ENCODE measurements around the gene ACAA1. TPM values are rescaled to one million over a fixed set of nuclear protein-coding genes. Genes with fewer than 3 reads are reported as not detected.

The ACAA1 gene
- total RNA-seq, 1 experiment from 2014 or later: 76.4 TPM

- peak overlapping the region; percentile 81 for H3K4me2 ChIP-seq (ENCODE audit: low read length)
- H3K79me2 ChIP-seq (ENCODE audit: low read length): peaks cover 64% of the 10 kb centered on the region
- ATAC-seq (no peak), DNase-seq (no peak)
- H3F3A ChIP-seq (ENCODE audit: low read length, unreplicated experiment): peaks cover 4% of the 10 kb centered on the region
- intact Hi-C loops (cut with micrococcal nuclease): loop anchor here (10.0 kb wide), 2 partner anchors 323 to 1253 kb away; partner anchors contain the start of genes ACVR2B and SLC25A38
- H3K9me2 ChIP-seq (replicated peaks; ENCODE audit: low read length): no peaks in the 10 kb centered on the region
- no peaks in the 10 kb centered on the region for H3K27me3 ChIP-seq (ENCODE audit: low read length)
- no peak overlapping the region for H3K4me3 ChIP-seq (ENCODE audit: low read length)
- TF ChIP-seq EZH2phosphoT487 (IDR thresholded peaks at IDR 0.05; ENCODE audit: borderline replicate concordance, low read length) (no peak), CTCF (conservative IDR thresholded peaks at IDR 0.05; ENCODE audit: low read depth, low read length) (peak; percentile 63)
- ChIA-PET POLR2A (ENCODE audit: unreplicated experiment) (no interaction called here), CTCF (no interaction called here)
- BruUV-seq (replicated peaks): no TSS peak
- H4K20me1 ChIP-seq (ENCODE audit: low read length): no peaks in the 10 kb centered on the region
- no peak overlapping the region for H3K9ac ChIP-seq (ENCODE audit: low read length)
- H3K9me3 ChIP-seq (ENCODE audit: low read length): no peaks in the 10 kb centered on the region
- H2AFZ ChIP-seq (ENCODE audit: low read length): no peak overlapping the region
- H3K4me1 ChIP-seq (ENCODE audit: insufficient read depth, low read length): peaks cover 38% of the 10 kb centered on the region
- H3K27ac ChIP-seq (ENCODE audit: low read length): peak overlapping the region; percentile 95; the same call in 1 of the 2 replicates
- H3K36me3 ChIP-seq (ENCODE audit: low read depth, low read length): peaks cover 61% of the 10 kb centered on the region
Measured at GRCh38 chr3:38131621-38132369, 5.1 kb downstream of the ACAA1 start.

- H4K20me1 ChIP-seq (ENCODE audit: low read length): no peaks in the 10 kb centered on the region
- no peaks in the 10 kb centered on the region for H3K9me2 ChIP-seq (replicated peaks; ENCODE audit: low read length)
- no peak overlapping the region for H3K4me3 ChIP-seq (ENCODE audit: low read length)
- ATAC-seq (no peak), DNase-seq (no peak)
- TF ChIP-seq EZH2phosphoT487 (IDR thresholded peaks at IDR 0.05; ENCODE audit: borderline replicate concordance, low read length) (no peak), CTCF (conservative IDR thresholded peaks at IDR 0.05; ENCODE audit: low read depth, low read length) (no peak), EZH2 (IDR thresholded peaks at IDR 0.05; ENCODE audit: low read length, unreplicated experiment) (no peak)
- peaks cover 72% of the 10 kb centered on the region for H3K36me3 ChIP-seq (ENCODE audit: low read depth, low read length)
- peaks cover 4% of the 10 kb centered on the region for H3F3A ChIP-seq (ENCODE audit: low read length, unreplicated experiment)
- H3K79me2 ChIP-seq (ENCODE audit: low read length): peaks cover 52% of the 10 kb centered on the region
- H3K4me2 ChIP-seq (ENCODE audit: low read length): no peak overlapping the region
- no peaks in the 10 kb centered on the region for H3K9me3 ChIP-seq (ENCODE audit: low read length)
- H3K27me3 ChIP-seq (ENCODE audit: low read length): no peaks in the 10 kb centered on the region
- H3K27ac ChIP-seq (ENCODE audit: low read length): no peak overlapping the region
- no peak overlapping the region for H3K9ac ChIP-seq (ENCODE audit: low read length)
- H2AFZ ChIP-seq (ENCODE audit: low read length): no peak overlapping the region
- ChIA-PET CTCF (no interaction called here), POLR2A (ENCODE audit: unreplicated experiment) (no interaction called here)
- intact Hi-C loops (cut with micrococcal nuclease): loop anchor here (10.0 kb wide), 2 partner anchors 324 to 1254 kb away; partner anchors contain the start of genes ACVR2B and SLC25A38
- no TSS peak for BruUV-seq (replicated peaks)
- H3K4me1 ChIP-seq (ENCODE audit: insufficient read depth, low read length): peaks cover 43% of the 10 kb centered on the region
Measured at GRCh38 chr3:38130631-38131065, 6.3 kb downstream of the ACAA1 start.

GRCh38 chr3:38129058-38129457 is 7.9 kb downstream of the ACAA1 start:
- no peaks in the 10 kb centered on the region for H4K20me1 ChIP-seq (ENCODE audit: low read length)
- H3K27me3 ChIP-seq (ENCODE audit: low read length): no peaks in the 10 kb centered on the region
- no peak overlapping the region for H2AFZ ChIP-seq (ENCODE audit: low read length)
- no peaks in the 10 kb centered on the region for H3K9me3 ChIP-seq (ENCODE audit: low read length)
- no peak overlapping the region for H3K4me2 ChIP-seq (ENCODE audit: low read length)
- peaks cover 44% of the 10 kb centered on the region for H3K4me1 ChIP-seq (ENCODE audit: insufficient read depth, low read length)
- ChIA-PET POLR2A (ENCODE audit: unreplicated experiment) (no interaction called here), CTCF (no interaction called here)
- peaks cover 7% of the 10 kb centered on the region for H3F3A ChIP-seq (ENCODE audit: low read length, unreplicated experiment)
- H3K9me2 ChIP-seq (replicated peaks; ENCODE audit: low read length): no peaks in the 10 kb centered on the region
- intact Hi-C loops (cut with micrococcal nuclease): no loop called here
- no peak overlapping the region for H3K9ac ChIP-seq (ENCODE audit: low read length)
- DNase-seq (no peak), ATAC-seq (no peak)
- TF ChIP-seq EZH2 (IDR thresholded peaks at IDR 0.05; ENCODE audit: low read length, unreplicated experiment) (no peak), EZH2phosphoT487 (IDR thresholded peaks at IDR 0.05; ENCODE audit: borderline replicate concordance, low read length) (no peak), CTCF (conservative IDR thresholded peaks at IDR 0.05; ENCODE audit: low read depth, low read length) (no peak)
- peaks cover 37% of the 10 kb centered on the region for H3K79me2 ChIP-seq (ENCODE audit: low read length)
- H3K4me3 ChIP-seq (ENCODE audit: low read length): no peak overlapping the region
- H3K36me3 ChIP-seq (ENCODE audit: low read depth, low read length): peaks cover 77% of the 10 kb centered on the region
- H3K27ac ChIP-seq (ENCODE audit: low read length): no peak overlapping the region
- BruUV-seq (replicated peaks): no TSS peak

Data from PC-3 (cell line).